GM23338 (cell line): Measurements from ENCODE around the gene MUC5AC. TPM values are rescaled to one million over a fixed set of nuclear protein-coding genes. Genes with fewer than 3 reads are reported as not detected.

Source experiments
- ATAC-seq: fragments of 200-7000 bp; cut with Tn5 transposase; 3 replicates; pipeline ENCODE4 v1.9.1; 2020
- DNase-seq: peaks from one replicate; pipeline ENCODE4 v3.0.0-alpha.2; 2015; ENCODE audit warnings: low spot score
- H2AFZ ChIP-seq: fragments of 200-600 bp; sonication (generic); 2 replicates; pipeline ENCODE4 v1.8.0; 2016; ENCODE audit warnings: antibody characterized with exemption, mild to moderate bottlenecking, moderate library complexity
- H3F3A ChIP-seq: fragments of 200-600 bp; sonication (generic); replicated peaks from 2 replicates; pipeline ENCODE4 v1.8.0; 2017; ENCODE audit warnings: antibody characterized with exemption, mixed run types, low read depth
- H3K27ac ChIP-seq: fragments of 200-600 bp; sonication (generic); 2 replicates; pipeline ENCODE4 v1.6.1; 2016; ENCODE audit warnings: low read depth
- H3K27me3 ChIP-seq: fragments of 200-600 bp; sonication (generic); 2 replicates; pipeline ENCODE4 v1.8.0; 2016; ENCODE audit warnings: mild to moderate bottlenecking, mixed run types, moderate library complexity; ENCODE audit not compliant: insufficient read depth
- H3K36me3 ChIP-seq: fragments of 200-600 bp; sonication (generic); 2 replicates; pipeline ENCODE4 v1.8.0; 2016; ENCODE audit warnings: mild to moderate bottlenecking; ENCODE audit not compliant: insufficient read depth
- H3K4me1 ChIP-seq: fragments of 200-600 bp; sonication (generic); 2 replicates; pipeline ENCODE4 v1.8.0; 2016; ENCODE audit warnings: mild to moderate bottlenecking, moderate library complexity; ENCODE audit not compliant: insufficient read depth
- H3K4me2 ChIP-seq: fragments of 200-600 bp; sonication (generic); 2 replicates; pipeline ENCODE4 v1.7.1; 2017; ENCODE audit warnings: mixed run types
- H3K4me3 ChIP-seq: fragments of 200-600 bp; sonication (generic); 2 replicates; pipeline ENCODE4 v1.6.1; 2016; ENCODE audit warnings: mixed run types
- H3K79me2 ChIP-seq: fragments of 200-600 bp; sonication (generic); replicated peaks from 2 replicates; pipeline ENCODE4 v1.8.0; 2017; ENCODE audit warnings: mild to moderate bottlenecking; ENCODE audit not compliant: insufficient read depth
- H3K9me2 ChIP-seq: fragments of 200-600 bp; sonication (generic); 2 replicates; pipeline ENCODE4 v1.8.0; 2017; ENCODE audit not compliant: insufficient read depth
- H4K20me1 ChIP-seq: fragments of 200-600 bp; sonication (generic); replicated peaks from 2 replicates; pipeline ENCODE4 v1.8.0; 2017; ENCODE audit warnings: mild to moderate bottlenecking; ENCODE audit not compliant: insufficient read depth
- H3K27ac Mint-ChIP-seq: 2 replicates; pipeline ENCODE4 v1.8.0; 2020; ENCODE audit warnings: inconsistent platforms, mild to moderate bottlenecking, moderate library complexity, mixed read lengths
- H3K27me3 Mint-ChIP-seq: 3 replicates; pipeline ENCODE4 v1.8.0; 2022; ENCODE audit warnings: low read depth, mild to moderate bottlenecking, moderate library complexity, mixed read lengths, inconsistent platforms; ENCODE audit not compliant: insufficient read depth, poor library complexity
- H3K36me3 Mint-ChIP-seq: 3 replicates; pipeline ENCODE4 v1.8.0; 2021; ENCODE audit warnings: low read depth, mild to moderate bottlenecking, inconsistent platforms, moderate library complexity, mixed read lengths
- H3K4me1 Mint-ChIP-seq: 3 replicates; pipeline ENCODE4 v1.8.0; 2020; ENCODE audit warnings: mild to moderate bottlenecking, inconsistent platforms, mixed read lengths
- H3K4me3 Mint-ChIP-seq: 3 replicates; pipeline ENCODE4 v1.8.0; 2021; ENCODE audit warnings: moderate library complexity, mild to moderate bottlenecking, inconsistent platforms, mixed read lengths
- H3K9me3 Mint-ChIP-seq: 3 replicates; pipeline ENCODE4 v1.8.0; 2020; ENCODE audit warnings: moderate library complexity, mild to moderate bottlenecking, inconsistent platforms, mixed read lengths
- CREB1 ChIP-seq: fragments of 250-450 bp; sonication (Bioruptor Pico); IDR thresholded peaks from 2 replicates; pipeline ENCODE4 v1.5.0; 2020; ENCODE audit warnings: low read depth, mild to moderate bottlenecking, moderate library complexity
- EZH2 ChIP-seq: fragments of 200-600 bp; sonication (generic); IDR thresholded peaks from one replicate; pipeline ENCODE4 v1.8.0; 2017; ENCODE audit warnings: antibody characterized with exemption, mild to moderate bottlenecking, low read depth; ENCODE audit not compliant: unreplicated experiment
- EZH2phosphoT487 ChIP-seq: fragments of 200-600 bp; sonication (generic); IDR thresholded peaks from one replicate; pipeline ENCODE4 v1.8.1; 2018; ENCODE audit warnings: antibody characterized with exemption; ENCODE audit not compliant: unreplicated experiment
- JUNB ChIP-seq: IDR thresholded peaks from one replicate; pipeline ENCODE4 v1.6.1; 2016; ENCODE audit warnings: antibody characterized with exemption; ENCODE audit not compliant: unreplicated experiment
- NANOG ChIP-seq: IDR thresholded peaks from 2 replicates; pipeline ENCODE4 v1.6.1; 2016; ENCODE audit warnings: antibody characterized with exemption, borderline replicate concordance
- STAT1 ChIP-seq: IDR thresholded peaks from one replicate; pipeline ENCODE4 v1.6.1; 2016; ENCODE audit warnings: antibody characterized with exemption; ENCODE audit not compliant: unreplicated experiment
- ZNF114 ChIP-seq: fragments of 250-450 bp; sonication (Bioruptor Pico); IDR thresholded peaks from 2 replicates; pipeline ENCODE4 v1.5.0; 2020; ENCODE audit warnings: mild to moderate bottlenecking, moderate library complexity
- ZNF331 ChIP-seq: fragments of 250-450 bp; sonication (Bioruptor Pico); IDR thresholded peaks from 2 replicates; pipeline ENCODE4 v1.5.0; 2020; ENCODE audit warnings: low read depth, mild to moderate bottlenecking, moderate library complexity
- polyA plus RNA-seq: library from polyadenylated mRNA; unstranded; fragments of >200 nt; fragmentation: Nextera tagmentation; extraction: Ambion mirVana; gene quantifications from 2 replicates; pipeline ENCODE4 v1.2.1, GENCODE V29; 2016
- total RNA-seq: library from RNA; depleted of rRNA; stranded (reverse); fragments of >200 nt; shearing (Covaris generic); gene quantifications from 2 replicates; pipeline ENCODE4 v1.2.3, GENCODE V29; 2014
- TF ChIP-seq, protein P1 (sequence below): IDR thresholded peaks from one replicate; pipeline ENCODE4 v1.6.1; 2018; ENCODE audit warnings: antibody characterized with exemption; ENCODE audit not compliant: unreplicated experiment
- TF ChIP-seq, protein P2 (sequence below), 2 experiments: fragments of 200-600 bp in 1 of 2; sonication (generic) in 1 of 2; conservative IDR thresholded peaks; 2 replicates each; pipeline versions ENCODE4 v1.5.1 to v1.6.1; 2016 to 2017; ENCODE audit warnings: antibody characterized with exemption in 2 of 2, low read depth in 2 of 2, mild to moderate bottlenecking in 2 of 2, moderate library complexity in 1 of 2

Gene MUC5AC
- total and polyA plus RNA-seq, 2 experiments from 2014 or later = not detected

- TF ChIP-seq, protein P1, sequence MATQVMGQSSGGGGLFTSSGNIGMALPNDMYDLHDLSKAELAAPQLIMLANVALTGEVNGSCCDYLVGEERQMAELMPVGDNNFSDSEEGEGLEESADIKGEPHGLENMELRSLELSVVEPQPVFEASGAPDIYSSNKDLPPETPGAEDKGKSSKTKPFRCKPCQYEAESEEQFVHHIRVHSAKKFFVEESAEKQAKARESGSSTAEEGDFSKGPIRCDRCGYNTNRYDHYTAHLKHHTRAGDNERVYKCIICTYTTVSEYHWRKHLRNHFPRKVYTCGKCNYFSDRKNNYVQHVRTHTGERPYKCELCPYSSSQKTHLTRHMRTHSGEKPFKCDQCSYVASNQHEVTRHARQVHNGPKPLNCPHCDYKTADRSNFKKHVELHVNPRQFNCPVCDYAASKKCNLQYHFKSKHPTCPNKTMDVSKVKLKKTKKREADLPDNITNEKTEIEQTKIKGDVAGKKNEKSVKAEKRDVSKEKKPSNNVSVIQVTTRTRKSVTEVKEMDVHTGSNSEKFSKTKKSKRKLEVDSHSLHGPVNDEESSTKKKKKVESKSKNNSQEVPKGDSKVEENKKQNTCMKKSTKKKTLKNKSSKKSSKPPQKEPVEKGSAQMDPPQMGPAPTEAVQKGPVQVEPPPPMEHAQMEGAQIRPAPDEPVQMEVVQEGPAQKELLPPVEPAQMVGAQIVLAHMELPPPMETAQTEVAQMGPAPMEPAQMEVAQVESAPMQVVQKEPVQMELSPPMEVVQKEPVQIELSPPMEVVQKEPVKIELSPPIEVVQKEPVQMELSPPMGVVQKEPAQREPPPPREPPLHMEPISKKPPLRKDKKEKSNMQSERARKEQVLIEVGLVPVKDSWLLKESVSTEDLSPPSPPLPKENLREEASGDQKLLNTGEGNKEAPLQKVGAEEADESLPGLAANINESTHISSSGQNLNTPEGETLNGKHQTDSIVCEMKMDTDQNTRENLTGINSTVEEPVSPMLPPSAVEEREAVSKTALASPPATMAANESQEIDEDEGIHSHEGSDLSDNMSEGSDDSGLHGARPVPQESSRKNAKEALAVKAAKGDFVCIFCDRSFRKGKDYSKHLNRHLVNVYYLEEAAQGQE = no peak
- no peak for TF ChIP-seq JUNB
- TF ChIP-seq STAT1 = no peak
- no peak for TF ChIP-seq ZNF331 (CRISPR knock-in tag)
- no peak for TF ChIP-seq EZH2
- no peak for TF ChIP-seq ZNF114
Measured at GRCh38 chr11:1129611-1130160, 28.1 kb upstream of the MUC5AC start (continued).

DNA sequence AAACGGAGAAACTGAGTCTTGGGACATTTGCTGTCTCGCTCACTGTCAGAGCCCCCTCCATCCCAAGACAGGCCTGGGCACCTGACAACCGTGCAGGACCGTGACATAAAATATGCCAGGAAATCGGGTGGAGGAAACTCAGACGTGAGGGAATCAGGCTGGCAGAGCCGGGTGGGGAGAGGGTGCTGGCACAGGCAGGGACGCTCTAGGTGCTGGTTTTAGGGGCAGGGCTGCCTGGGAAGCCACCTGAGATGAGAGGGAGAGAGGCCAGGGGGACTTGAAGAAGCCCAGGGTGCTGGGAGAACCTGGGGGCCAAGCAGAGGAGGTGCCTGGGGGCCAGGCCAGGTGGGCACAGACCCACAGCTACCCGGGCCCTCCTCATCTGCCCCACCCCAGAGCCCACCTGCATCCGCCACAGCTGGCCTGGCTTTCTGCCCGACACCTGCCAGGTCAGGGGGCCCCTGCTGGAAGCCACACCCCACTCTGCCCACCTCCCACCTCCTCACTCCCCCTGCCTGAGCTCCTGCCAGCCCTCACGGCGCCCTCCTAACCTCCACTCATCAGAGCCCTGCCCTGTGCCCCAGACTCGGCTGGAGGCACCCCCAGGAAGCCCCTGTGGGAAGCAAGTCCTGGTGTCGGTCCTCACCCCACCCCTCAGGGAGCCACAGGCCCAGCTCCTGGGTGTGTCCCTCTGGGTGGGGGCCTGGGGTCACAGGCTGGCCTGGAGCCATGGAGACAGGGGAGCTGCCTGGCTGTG lies 27.3 kb upstream of the MUC5AC start:
- DNase-seq = no peak
- Mint-ChIP-seq H3K4me1 (no peaks in the 10 kb centered on the region), H3K4me3 (no peak overlapping the region), H3K27ac (no peak overlapping the region), H3K9me3 (peaks cover 13% of the 10 kb centered on the region), H3K36me3 (no peaks in the 10 kb centered on the region), H3K27me3 (no peaks in the 10 kb centered on the region)
- TF ChIP-seq ZNF114 (no peak), STAT1 (no peak), JUNB (no peak), CREB1 (no peak), EZH2phosphoT487 (no peak), NANOG (no peak)
- TF ChIP-seq, protein P2, sequence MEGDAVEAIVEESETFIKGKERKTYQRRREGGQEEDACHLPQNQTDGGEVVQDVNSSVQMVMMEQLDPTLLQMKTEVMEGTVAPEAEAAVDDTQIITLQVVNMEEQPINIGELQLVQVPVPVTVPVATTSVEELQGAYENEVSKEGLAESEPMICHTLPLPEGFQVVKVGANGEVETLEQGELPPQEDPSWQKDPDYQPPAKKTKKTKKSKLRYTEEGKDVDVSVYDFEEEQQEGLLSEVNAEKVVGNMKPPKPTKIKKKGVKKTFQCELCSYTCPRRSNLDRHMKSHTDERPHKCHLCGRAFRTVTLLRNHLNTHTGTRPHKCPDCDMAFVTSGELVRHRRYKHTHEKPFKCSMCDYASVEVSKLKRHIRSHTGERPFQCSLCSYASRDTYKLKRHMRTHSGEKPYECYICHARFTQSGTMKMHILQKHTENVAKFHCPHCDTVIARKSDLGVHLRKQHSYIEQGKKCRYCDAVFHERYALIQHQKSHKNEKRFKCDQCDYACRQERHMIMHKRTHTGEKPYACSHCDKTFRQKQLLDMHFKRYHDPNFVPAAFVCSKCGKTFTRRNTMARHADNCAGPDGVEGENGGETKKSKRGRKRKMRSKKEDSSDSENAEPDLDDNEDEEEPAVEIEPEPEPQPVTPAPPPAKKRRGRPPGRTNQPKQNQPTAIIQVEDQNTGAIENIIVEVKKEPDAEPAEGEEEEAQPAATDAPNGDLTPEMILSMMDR (conservative IDR thresholded peaks at IDR 0.05; ENCODE audit: low read depth in 2 of 2) = no peak
- TF ChIP-seq, protein P1 = no peak
- H3K27ac ChIP-seq = no peak overlapping the region
- no peaks in the 10 kb centered on the region for H3K4me1 ChIP-seq
- no peaks in the 10 kb centered on the region for H4K20me1 ChIP-seq
- H3K4me2 ChIP-seq = no peak overlapping the region
- H3K9me2 ChIP-seq = no peaks in the 10 kb centered on the region; the same call in 1 of the 2 replicates
- H3K4me3 ChIP-seq = no peak overlapping the region
- no peak for ATAC-seq
- no peak overlapping the region for H2AFZ ChIP-seq
- H3K27me3 ChIP-seq = no peaks in the 10 kb centered on the region
- no peaks in the 10 kb centered on the region for H3K36me3 ChIP-seq
- no peaks in the 10 kb centered on the region for H3K79me2 ChIP-seq
- no peaks in the 10 kb centered on the region for H3F3A ChIP-seq
